Measurements from ENCODE around the gene TSNAX.
"Not testable (repeated sequence)": the region's sequence is repeated elsewhere in the genome, so short reads cannot be mapped to it uniquely, and the experiment has no call there.

Gene TSNAX, protein sequence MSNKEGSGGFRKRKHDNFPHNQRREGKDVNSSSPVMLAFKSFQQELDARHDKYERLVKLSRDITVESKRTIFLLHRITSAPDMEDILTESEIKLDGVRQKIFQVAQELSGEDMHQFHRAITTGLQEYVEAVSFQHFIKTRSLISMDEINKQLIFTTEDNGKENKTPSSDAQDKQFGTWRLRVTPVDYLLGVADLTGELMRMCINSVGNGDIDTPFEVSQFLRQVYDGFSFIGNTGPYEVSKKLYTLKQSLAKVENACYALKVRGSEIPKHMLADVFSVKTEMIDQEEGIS

GRCh38 chr1:231528172-231529029, at the start of gene TSNAX:
TSNAX (plus strand) TSS chr1:231528669; CDS start chr1:231528811, 142 bp downstream.
- DNase-seq, result peak; percentile 87

DNA sequence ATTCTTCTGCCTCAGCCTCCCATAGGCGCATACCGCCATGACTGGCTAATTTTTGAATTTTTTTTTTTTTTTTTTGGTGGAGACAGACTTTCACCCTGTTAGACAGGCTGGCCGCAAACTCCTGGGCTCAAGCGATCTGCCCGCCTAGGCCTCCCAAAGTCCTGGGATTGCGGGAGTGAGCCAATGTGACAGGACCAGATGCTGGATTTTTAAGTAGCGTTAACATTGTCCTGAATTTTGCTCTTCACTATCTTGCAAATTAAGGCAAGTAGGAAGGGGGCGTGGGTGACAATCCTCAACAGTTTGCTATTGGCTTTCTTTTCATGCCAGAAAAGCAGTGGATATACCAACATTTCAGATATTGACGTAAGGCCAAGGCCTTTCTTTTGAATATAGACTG, 49.7 kb upstream of the TSNAX start:
- DNase-seq, result no peak

DNA sequence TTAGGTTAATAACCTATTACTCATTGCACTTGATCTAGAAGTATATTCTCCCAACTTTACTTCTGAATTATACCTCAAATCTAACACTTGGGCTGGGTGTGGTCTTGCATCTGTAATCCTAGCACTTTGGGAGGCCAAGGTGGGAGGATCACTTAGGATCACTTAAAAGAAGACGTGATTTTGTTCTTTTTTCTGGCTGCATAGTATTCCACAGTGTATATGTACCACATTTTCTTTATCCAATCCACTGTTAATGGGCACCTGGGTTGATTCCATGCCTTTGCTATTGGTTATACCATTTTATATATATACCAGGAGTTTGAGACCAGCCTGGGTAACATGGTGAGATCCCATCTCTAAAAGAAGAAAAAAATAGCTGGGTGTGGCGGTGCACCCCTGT, 48.5 kb upstream of the TSNAX start:
- DNase-seq, result no peak

- DNase-seq, result no peak
Observed at GRCh38 chr1:231481289-231481688, 47.2 kb upstream of the TSNAX start.

DNA sequence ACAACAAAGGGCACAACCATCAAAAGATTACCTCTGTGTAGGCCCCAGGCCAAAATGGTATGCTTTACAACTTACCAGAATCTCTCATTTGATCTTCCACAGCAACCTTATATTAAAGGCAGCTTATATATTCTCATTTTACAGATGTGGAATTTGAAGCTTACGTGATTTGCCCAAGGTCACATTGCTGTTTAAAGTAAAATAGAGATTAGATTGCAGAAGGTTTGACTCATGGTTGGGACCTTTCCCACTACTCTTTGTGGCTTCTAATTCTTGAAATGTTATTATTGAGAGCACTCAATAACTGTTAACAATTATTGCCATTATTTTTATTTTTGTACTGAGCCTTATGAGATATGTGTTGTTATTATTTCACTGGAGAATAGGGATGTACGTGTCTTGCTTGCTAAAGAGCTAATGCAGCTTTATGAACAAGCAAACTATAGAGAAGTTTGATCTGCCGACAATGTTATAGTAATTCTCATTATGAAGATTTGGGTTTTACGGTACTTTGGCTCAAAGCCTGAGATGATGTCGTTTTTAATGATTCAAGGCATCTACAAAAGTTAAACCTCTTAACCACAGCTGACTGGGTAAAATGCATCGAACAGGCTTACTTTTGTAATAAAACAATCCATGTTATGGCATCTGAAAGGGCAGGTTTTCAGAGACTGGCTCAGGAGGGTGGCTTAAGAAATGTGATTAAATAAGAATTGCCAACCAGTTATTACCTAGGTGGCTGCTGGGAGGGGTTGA, 43.3 kb upstream of the TSNAX start:
- DNase-seq, result no peak

DNA sequence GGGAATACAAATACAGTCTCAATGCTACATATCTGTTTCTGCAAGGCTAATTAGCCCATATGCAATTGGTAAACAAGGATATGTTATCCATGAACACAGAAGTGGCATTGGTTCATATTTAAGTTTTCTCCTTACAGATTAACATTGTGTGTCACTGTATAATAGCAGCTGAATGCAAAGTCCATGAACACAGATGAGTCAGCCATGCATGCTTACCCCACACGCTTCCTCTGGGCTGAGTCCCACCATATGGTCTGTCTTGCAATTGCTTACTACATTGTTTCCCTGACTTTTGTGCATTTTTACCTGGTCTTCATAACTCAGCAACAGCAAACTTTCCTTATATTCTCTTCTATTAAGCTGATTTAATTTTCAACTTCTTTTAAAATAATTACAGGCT, 41.5 kb upstream of the TSNAX start:
- DNase-seq, result no peak

DNA sequence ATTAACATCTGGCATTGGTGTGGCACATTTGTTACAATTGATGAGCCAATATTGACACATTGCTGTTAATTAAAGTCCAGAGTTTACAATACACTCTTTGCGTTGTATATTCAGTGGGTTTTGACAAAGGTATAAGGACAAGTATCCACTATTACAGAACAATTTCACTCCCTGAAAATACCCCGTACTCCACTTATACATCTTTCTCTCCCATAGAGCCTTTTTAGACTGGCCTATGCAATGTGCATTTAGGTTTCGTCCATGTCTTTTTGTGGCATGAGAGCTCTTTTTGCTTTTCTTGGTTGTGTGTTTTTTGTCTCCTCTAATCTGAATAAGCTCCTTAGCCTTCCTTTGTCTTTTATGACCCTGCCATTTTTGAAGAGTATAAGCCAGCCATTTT, 40.6 kb upstream of the TSNAX start:
- no peak for DNase-seq

DNA sequence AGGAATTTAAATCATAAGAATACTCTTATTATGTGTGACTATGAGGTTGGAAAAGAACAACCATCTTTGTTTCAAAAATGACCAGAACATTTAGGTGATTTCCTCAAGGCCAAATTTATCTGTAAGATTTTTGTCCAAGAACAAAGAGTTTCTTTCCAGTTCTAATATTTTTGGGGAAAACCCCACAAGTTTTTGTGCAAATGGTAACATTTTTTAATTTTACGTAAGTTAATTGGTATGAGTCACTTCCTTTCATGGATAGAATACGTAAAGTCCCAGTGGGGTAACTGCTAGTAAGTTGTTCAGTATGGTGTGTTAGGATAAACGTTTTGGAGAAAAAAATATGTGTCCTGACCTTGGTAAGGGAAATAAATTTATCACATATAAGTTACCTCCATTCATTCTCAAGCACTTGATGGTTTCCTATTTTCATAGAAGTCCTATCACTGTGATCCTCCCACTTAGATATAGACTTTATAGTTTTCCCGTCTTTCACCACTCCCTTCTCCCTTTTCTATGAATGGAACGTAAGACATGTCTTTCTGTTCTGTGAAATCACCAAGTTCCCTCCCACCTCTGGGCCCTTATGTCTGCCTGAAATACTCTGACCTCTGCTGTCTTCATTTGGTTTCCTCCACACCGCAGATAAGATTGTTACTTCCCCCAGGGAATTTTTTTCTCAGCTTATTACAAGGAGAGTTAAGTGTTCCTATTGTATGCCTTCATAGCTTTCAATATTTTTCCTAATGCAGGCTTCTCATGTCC, 34.9 kb upstream of the TSNAX start:
- no peak for DNase-seq

DNA sequence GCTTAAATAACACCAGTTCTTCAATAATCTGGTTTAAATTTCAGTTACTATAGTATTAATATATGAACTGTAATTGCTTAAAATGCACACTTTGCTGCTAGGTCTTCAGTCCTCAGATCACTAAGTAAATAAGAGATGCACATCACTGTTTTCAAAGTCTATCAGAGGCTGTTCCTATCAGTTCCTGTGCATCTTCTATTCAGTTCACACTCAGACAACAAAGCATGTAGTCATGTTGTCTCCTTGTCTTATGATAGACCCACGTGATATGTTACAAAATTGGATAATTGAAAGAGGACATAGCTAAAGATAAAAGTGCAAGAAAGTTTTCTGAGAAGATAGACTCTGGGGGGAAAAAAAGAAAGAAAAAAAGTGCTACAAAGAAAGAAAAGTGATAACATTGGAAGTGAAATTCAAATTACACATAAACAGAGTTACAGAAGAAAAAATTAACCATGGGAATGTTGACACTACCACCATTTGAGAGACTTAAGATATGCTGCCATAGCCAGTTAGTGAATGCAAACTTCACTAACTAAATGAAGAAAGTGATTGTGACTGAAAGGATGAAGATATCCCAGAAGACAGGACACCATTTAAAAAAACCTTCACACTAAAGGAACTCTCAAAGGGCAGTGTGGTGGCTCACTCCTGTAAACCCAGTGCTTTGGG, 33.9 kb upstream of the TSNAX start:
- no peak for DNase-seq

- no peak for DNase-seq
Observed at GRCh38 chr1:231497629-231498152, 30.8 kb upstream of the TSNAX start.

DNA sequence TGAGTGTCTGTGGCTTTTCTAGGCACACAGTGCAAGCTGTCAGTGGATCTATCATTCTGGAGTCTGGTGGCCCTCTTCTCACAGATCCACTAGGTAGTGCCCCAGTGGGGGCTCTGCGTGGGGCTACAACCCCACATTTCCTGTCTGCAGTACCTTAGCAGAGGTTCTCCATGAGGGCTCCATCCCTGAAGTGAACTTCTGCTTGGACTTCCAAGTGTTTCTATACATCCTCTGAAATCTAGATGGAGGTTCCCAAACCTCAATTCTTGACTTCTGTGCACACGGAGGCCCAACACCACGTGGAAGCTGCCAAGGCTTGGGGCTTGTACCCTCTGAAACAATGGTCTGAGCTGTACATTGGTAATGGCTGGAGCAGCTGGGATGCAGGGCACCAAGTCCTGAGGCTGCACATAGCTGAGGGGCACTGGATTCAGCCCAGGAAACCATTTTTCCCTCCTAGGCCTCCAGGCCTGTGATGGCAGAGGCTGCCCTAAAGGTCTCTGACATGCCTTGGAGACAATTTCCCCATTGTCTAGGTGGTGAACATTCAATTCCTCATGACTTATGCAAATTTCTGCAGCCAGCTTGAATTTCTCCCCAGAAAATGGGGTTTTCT, 29.2 kb upstream of the TSNAX start:
- DNase-seq, result no peak

DNA sequence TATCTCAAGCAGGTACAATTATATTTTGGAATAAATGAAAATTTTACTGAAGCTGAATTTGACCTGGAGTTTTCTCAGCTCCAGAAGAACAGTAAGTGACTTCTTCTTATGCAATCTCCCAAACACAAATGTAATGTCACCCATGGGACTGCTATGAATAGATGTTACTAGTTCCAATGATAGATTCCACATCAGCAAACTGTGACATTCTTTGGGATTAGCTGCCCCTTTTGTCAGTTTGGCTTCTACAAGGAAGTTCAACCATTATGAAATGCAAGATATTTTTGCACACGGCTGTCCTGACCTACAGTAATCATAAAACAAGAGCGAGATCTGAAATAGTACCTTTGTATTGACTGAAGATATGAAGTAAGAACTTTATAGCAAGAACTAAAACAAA, 27.8 kb upstream of the TSNAX start:
- DNase-seq, result no peak

GRCh38 chr1:231503168-231503567, 25.3 kb upstream of the TSNAX start:
- DNase-seq, result not testable (repeated sequence)

DNA sequence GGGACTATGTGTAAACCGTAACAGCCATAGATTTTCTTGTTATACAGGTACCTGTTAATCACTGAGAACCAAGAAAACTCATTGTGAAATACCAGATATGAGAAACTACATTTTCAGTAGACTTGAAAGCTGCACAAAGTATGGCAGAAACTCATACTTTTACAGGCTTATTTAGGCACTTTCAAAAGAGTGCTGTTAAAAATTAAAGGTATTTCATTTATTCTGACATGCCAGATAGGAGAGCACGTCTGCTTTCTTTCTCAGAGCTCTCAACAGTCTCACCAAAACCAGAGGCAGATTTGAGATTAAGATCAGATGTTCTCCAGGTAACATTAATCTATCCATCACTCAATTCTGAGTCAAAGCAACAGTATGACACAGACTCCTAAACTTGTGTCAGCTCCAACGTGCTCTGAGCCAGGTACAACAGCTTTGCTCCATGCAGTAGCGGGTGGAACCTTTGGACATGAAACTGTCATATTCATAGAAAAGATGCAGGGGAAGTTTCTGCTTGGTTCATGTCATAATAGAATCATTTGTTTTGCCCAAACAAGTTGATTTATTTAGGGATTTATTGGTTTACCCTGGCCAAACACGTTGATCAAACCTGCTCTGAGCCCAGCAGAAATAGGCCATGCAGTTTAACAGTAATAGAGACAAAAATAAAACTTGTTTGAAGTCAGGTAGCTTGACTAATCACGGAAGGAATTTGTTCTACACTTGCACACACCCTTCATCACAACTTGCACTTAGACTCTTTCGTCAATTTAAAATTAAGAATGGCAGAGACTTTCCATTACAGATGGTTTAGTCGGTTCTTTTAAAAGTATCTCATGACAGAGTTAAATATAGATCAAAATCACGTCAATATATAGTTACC, 20.8 kb upstream of the TSNAX start:
- DNase-seq, result no peak

- DNase-seq, result no peak
Observed at GRCh38 chr1:231508497-231508896, 20.0 kb upstream of the TSNAX start.

DNA sequence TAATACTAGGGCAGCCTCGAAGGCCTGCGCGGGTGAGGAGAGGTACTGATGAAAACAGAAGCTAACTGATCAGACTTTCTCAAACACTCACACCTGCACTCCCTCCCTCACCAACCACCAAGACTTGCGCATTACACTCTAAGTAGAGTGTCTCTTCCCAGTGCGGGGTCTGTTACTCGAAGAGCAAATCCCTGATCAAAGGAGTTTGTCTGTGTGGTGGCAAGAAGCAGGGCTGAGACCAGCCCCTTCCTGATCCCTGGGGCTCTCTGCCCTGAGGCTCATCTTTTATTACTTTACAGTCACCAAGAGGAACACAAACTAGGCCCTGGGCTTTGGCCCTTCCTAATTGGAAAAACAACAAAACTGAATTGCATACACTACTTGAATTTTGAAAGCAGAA, 19.5 kb upstream of the TSNAX start:
- DNase-seq, result no peak

DNA sequence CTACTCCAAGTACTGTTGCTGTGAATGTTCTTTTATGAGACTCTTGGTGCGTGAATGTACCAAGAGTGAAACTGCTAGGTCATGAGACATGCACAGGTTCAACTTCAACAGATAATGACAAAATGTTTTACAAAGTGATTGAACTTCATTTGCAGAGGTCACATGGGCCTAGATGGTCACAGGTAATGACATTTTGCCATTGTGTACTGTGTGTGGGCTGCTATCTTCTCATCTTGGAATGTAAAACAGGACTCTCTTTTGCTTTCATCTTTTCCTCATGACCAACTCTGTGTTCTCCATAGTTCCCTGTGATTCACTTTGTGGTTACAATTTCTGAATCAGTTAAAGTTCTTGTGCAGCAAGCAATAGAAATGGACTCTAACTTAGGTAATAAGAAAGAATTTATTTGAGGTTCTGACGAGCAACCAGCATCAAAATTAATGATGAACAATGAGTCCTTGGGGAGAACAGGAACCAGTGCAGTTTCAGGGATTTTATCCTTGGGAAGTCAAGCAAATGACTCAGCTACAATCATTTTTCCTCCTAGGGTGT, 16.2 kb upstream of the TSNAX start:
- DNase-seq, result no peak

GRCh38 chr1:231515748-231516147, 12.7 kb upstream of the TSNAX start:
- no peak for DNase-seq

DNA sequence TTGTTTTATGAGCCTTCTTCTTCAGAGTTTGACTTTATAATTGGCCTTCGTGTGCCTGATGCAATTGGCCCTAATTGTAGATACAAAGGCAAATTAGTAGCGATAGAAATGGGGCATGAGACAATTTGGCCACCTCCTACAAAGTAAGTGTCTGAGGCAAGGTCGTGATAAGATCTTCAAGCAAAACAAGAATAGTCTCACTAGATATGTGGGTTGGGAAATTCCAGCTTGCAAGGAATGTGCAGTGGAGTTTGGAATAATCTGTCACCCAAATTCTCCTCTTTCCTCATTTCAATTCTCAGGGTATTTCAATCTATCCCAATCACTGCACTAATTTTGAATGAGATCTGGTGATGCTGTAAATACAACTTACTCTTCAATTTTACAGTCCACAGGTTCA, 11.4 kb upstream of the TSNAX start:
- DNase-seq, result no peak

- DNase-seq, result peak; percentile 85
Observed at GRCh38 chr1:231518485-231519034, 9.9 kb upstream of the TSNAX start.
